Left renal cortex interstitium (tissue), 4 donors: ENCODE data around the gene P3H1. TPM values are rescaled to one million over a fixed set of nuclear protein-coding genes. Genes with fewer than 3 reads are reported as not detected.
"Not testable (repeated sequence)": the region's sequence is repeated elsewhere in the genome, so short reads cannot be mapped to it uniquely, and the experiment has no call there.

ENCODE experiments used
- DNase-seq, 4 donors: peaks; one replicate each; pipeline ENCODE4 v3.0.0-alpha.2; 2013; ENCODE audit warnings: low read depth in 4 of 4, low spot score in 2 of 4, missing footprints in 1 of 4
- polyA plus RNA-seq, 4 donors: library from polyadenylated mRNA; unstranded; fragments of 120-200 nt; gene quantifications; one replicate each; pipeline ENCODE4 v1.2.1, GENCODE V29; 2013; ENCODE audit not compliant: insufficient read length in 4 of 4

P3H1 gene, protein sequence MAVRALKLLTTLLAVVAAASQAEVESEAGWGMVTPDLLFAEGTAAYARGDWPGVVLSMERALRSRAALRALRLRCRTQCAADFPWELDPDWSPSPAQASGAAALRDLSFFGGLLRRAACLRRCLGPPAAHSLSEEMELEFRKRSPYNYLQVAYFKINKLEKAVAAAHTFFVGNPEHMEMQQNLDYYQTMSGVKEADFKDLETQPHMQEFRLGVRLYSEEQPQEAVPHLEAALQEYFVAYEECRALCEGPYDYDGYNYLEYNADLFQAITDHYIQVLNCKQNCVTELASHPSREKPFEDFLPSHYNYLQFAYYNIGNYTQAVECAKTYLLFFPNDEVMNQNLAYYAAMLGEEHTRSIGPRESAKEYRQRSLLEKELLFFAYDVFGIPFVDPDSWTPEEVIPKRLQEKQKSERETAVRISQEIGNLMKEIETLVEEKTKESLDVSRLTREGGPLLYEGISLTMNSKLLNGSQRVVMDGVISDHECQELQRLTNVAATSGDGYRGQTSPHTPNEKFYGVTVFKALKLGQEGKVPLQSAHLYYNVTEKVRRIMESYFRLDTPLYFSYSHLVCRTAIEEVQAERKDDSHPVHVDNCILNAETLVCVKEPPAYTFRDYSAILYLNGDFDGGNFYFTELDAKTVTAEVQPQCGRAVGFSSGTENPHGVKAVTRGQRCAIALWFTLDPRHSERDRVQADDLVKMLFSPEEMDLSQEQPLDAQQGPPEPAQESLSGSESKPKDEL
- polyA plus RNA-seq, result 10 to 100 TPM; 71.4 to 76.1 (median 71.6) TPM

- peak; percentile 95 to 99 (median 98) for DNase-seq
Measured at GRCh38 chr1:42766741-42767509, at the start of gene P3H1, which contains the start of gene C1orf50. Gene P3H1 (minus strand): TSS chr1:42767028. CDS start chr1:42766971, 57 bp downstream. Gene C1orf50 (plus strand): TSS chr1:42767249. CDS start chr1:42767312, 63 bp downstream.

- DNase-seq, result peak in 1 of 4 donors; percentile 15
Measured at GRCh38 chr1:42815941-42816584, 49.2 kb upstream of the P3H1 start.

DNA sequence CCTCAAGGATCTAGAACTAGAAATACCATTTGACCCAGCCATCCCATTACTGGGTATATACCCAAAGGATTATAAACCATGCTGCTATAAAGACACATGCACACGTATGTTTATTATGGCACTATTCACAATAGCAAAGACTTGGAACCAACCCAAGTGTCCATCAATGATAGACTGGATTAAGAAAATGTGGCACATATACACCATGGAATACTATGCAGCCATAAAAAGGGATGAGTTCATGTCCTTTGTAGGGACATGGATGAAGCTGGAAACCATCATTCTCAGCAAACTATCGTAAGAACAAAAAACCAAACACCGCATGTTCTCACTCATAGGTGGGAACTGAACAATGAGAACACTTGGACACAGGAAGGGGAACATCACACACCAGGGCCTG lies 48.0 kb upstream of the P3H1 start:
- not testable (repeated sequence) for DNase-seq

DNA sequence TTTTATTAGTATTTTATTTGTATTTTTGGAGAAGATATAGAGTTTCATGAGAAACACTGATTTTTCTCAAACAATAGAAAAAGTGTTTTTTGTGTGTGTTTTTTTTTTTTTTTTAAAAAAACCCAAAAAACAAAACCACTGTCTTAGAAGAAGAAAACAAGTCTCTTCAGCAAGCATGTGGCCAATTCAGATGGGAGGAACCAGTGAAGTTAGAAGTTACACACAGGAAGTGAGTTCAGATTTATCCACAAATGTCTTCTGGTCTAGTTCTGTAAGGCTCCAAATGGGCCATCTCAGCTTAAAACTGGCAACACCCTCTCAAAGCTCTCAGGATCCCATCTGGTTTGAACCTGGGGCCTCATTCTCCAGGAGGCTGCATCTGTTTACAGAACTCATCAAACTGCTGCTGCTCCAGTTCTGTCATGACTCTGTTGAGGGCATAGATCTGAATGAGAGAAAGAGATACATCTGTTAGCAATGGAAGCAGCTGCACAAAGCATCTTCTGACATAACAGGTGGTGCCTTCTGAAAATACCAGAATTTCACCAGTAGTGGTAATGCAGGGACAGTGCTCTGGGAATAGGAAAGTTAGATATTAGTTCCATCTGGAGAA lies 40.3 kb upstream of the P3H1 start:
- no peak for DNase-seq

GRCh38 chr1:42806593-42806992 lies 39.8 kb upstream of the P3H1 start:
- DNase-seq, result no peak

- DNase-seq, result no peak
Measured at GRCh38 chr1:42806171-42806570, 39.3 kb upstream of the P3H1 start.

DNA sequence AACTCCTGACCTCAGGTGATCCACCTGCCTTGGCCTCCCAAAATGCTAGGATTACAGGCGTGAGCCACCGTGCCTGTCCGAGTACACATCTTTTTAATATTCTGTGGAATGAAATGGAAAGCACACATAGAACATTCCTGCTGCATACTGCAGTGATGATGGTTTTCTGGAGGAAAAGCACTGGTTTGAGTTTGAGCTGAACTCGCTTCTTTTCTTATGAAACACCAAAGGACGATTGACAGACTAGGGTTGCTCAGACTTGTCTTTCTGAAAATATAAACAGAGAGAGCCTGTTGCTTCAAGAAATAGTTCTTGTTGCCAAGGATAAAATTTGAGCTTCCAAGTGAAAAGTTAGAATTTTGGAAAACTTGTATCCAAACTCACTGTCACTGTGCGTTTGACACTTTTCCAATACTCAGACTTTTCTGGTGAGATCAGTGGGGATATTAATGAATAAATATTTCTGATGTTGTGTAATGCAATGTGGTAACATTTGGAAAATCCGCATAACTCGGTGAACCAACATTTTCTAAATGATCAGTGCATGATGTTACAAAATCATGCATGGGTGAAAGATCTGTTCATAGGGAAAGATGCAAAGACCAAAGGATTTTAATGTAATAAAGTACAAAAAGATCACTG lies 35.1 kb upstream of the P3H1 start:
- no peak for DNase-seq

DNA sequence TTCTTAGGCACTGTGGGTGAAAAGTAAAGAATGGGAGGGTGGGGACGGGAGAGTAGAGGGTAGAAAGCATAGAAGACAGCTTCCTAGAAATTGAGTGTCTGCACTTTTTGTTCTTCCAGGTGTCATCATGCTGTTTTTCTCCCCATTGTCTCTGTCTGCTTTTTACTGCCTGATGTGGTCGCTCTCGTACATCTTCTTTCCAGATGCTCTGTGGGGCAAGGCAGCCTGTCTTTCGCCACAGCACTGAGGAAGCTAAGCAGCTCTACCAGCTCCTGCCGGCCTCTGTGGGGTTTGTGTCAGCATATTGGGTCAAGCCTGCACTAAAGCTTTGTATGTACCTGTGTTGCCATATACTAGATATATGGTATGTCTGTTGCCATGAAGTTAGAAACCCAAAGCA lies 31.2 kb upstream of the P3H1 start:
- no peak for DNase-seq

DNA sequence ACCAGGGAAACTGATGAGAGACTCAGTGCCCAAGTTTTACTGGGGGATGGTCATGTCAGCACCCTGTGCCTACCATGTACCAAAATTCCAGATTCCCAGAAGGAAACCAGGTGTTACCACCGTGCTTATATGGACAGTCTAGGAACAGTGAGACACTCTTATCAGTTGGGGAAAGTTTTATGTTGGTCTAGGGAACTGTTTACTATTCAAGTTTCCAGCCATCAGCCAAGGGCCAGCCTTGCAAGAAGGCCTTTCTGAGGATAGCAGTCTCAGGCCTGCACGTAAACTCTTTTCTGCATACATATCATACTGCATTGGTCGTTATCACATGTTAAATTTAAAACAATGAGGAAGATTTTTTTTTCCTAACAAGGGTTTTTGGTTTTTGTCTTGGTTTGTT lies 30.6 kb upstream of the P3H1 start:
- DNase-seq, result no peak

DNA sequence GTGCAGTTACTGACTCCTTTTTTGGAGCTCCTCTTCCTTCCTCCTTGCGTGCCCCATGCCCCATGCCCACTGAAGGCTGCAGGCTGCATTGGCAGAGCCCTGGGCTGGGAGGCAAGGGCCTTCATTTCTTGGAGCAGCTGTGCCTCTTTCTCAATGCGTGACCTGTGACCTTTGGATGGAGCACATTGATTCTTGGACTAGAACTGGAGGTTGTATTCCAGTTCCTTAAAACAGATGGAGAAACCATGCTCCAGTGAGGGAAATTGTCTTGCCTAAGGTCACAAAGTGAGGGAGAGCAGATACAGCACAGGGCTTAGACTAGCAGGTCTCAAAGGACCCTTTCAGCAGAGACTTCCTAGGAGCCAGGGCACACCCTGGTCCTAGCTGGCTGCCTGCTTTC lies 27.0 kb upstream of the P3H1 start:
- DNase-seq, result no peak

DNA sequence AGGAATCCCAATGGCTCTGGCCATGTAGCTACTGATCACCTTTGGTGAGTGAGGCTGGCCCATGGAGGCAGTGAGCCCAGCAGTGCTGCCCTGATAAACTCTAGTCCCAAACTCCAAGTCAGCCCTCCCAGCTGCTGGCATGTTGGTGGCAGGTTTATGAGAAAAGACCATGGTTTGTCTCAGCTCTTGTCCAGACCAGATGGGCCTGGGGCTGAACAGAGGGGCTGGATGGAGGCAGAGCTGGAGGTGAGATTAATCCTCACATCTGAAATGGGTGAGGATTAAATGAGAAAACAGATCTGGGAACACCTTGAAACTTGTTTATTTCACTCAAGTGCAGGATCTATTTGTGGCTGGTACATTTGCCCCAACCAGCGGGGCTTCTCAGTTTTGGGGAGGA lies 21.2 kb upstream of the P3H1 start:
- DNase-seq, result no peak

GRCh38 chr1:42786097-42786496 lies 19.3 kb upstream of the P3H1 start:
- DNase-seq, result no peak

DNA sequence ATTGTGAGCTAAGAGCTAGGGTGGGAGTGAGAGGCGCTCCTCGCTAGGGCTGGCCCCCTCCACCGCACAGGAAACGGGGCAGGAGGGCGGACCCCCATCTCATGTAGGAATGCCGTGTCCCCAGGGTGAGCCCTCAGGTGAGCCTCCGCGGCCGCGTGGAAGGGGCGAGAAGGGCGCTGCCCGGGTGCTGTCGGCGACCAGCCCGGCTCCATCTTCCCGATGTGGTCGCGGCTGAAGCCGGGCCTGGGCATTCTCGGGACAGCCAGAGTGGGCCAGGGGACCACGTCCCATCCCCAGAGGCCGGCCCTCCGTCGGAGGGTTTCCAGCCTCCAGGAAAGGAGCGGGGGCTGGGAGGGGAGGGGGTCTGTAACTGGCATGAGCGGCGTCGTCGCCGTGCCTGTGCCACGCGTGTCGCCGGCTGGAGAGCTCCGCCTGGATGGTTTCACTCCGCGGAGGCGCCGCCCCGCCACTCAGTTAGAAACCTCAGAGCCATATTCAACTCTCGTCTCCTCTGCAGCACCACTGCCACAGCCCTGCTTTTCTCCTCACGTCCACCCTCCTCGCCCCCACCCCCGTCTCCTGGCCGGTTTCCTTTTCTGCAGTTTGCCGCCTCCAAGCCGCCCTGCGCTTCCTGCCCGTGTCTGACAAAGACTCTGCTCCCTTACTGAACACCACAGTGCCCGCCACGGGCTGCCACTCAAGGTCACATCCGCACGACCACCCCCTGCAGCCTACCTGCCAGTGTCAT lies 18.3 kb upstream of the P3H1 start, which contains the start of gene TMEM269:
TSS of gene TMEM269 (plus strand) at position 46 of the 748 bp plus-strand sequence. CDS start 4,903 bp downstream, outside the sequence.
- DNase-seq, result peak in 1 of 4 donors; percentile 9

GRCh38 chr1:42784547-42784945 lies 17.7 kb upstream of the P3H1 start:
- DNase-seq, result no peak

- DNase-seq, result no peak
Measured at GRCh38 chr1:42783092-42783491, 16.3 kb upstream of the P3H1 start.

DNA sequence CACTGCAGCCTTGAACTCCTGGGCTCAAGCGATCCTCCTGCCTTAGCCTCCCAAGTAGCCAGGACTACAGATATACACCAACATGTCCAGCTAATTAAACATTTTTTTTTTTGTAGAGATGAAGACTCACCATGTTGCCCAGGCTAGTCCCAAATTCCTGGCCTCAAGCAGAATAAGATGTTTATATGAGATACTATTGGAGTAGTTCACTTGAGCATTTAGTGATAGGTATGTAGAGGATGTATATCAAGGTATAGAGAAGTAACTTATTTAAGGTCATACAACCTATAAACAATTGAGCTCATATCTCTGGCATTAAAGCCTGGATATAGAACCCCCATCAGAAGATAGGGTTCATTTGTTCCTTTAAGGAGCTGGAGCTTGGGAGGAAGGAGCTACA lies 13.3 kb upstream of the P3H1 start:
- DNase-seq, result no peak

DNA sequence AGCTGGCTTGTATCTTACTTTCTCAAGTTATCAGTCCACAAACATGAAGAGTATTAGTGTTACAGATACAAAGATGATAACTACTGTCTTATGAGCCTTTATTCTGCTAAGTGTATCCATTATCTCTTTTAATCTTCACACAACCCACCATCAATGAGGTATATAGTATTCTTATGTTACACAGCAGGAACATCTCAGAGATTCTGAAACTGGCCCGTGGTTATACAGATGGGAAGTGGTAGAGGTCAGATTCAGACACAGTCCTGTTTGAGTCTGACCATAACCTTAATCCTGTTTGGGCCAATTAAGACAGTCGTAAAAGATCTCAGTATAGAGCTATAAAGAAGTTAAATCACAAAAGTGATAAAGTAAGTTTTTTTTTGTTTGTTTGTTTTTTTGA lies 12.9 kb upstream of the P3H1 start:
- DNase-seq, result no peak

DNA sequence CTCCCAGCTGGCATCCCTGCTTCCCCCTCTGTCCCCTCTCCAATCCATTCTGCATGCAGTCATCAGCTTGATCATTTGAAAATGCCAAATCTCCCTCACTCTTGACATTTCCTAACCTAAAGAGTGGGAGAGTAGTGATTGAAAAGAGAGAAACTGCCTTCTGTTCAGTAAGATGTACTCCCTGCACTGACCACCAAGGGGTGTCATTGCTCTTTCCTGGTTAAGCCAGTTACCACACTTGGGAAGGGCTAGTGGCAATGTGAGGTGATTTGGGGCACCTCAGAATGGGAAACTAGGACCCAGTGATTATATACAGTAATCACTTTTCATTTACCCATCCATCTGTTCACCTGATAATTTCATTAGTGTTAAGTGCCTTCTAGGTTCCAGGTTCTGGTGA lies 11.0 kb upstream of the P3H1 start:
- no peak for DNase-seq

DNA sequence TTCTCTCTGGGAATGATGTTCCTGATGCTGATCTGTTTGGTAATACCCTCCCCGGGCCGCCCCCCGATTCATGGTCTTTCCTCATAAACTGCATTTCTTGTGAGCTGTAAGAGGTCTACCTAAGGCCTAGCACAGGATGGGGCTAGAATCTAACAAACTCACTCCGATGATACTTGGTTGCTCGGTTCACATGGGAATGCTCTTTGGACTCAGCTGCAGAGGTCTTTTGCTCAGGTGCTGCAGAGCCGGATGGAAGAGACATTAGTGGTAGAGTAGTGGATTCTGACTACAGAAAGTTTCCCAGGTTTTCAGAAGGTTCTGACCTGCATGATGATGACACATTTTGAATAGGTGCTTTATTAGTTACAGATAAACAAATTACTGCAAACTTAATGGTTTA lies 9.7 kb upstream of the P3H1 start:
- no peak for DNase-seq
